SK-N-SH (cell line): ENCODE data around the gene RHBDL3. TPM values are rescaled to one million over a fixed set of nuclear protein-coding genes. Genes with fewer than 3 reads are reported as not detected.

Source experiments
- CTCF ChIA-PET: fragments of 300-600, 350-600 bp; formaldehyde crosslinking; extraction: SDS; loops from one replicate; lab custom pipeline; 2021; lab: Yijun Ruan, JAX
- POLR2A ChIA-PET: fragments of 350-600 bp; sonication (Branson Sonifier 250); formaldehyde crosslinking; extraction: SDS; loops from one replicate; lab custom pipeline; 2020; ENCODE audit warnings: antibody characterized with exemption, inconsistent platforms; lab: Yijun Ruan, JAX
- DNase-seq: peaks from one replicate; pipeline ENCODE4 v3.0.0; 2012
- H2AFZ ChIP-seq: fragments of 200-600 bp; sonication (generic); 2 replicates; pipeline ENCODE4 v1.8.1; 2016; ENCODE audit warnings: antibody characterized with exemption, mild to moderate bottlenecking, low read depth
- H3F3A ChIP-seq: fragments of 200-600 bp; sonication (generic); replicated peaks from 2 replicates; pipeline ENCODE3; 2016; ENCODE audit warnings: antibody characterized with exemption, mild to moderate bottlenecking; ENCODE audit not compliant: insufficient read depth
- H3K27ac ChIP-seq, 2 experiments: fragments of 200-500 bp in 1 of 2; fragments of 200-600 bp in 1 of 2; sonication (Bioruptor generic) in 1 of 2; sonication (generic), shearing (Covaris generic) in 1 of 2; 2 replicates each; pipeline versions ENCODE4 v1.5.1 to v1.6.1; 2014 to 2016; ENCODE audit warnings: low read depth in 2 of 2, inconsistent platforms in 1 of 2, low read length in 1 of 2, mild to moderate bottlenecking in 1 of 2, mixed read lengths in 1 of 2
- H3K27me3 ChIP-seq: fragments of 200-600 bp; sonication (generic), shearing (Covaris generic); 2 replicates; pipeline ENCODE4 v1.6.1; 2016; ENCODE audit warnings: mixed run types; ENCODE audit not compliant: insufficient read depth
- H3K36me3 ChIP-seq, 2 experiments: fragments of 200-500 bp in 1 of 2; fragments of 200-600 bp in 1 of 2; sonication (Bioruptor generic) in 1 of 2; sonication (generic) in 1 of 2; replicated peaks in 1 of 2; 2 replicates each; pipeline versions ENCODE3 to v1.5.1; 2014 to 2016; ENCODE audit warnings: low read length in 1 of 2, mild to moderate bottlenecking in 1 of 2; ENCODE audit not compliant: insufficient read depth in 2 of 2, control insufficient read depth in 1 of 2
- H3K4me1 ChIP-seq, 2 experiments: fragments of 200-500 bp in 1 of 2; fragments of 200-600 bp in 1 of 2; sonication (Bioruptor generic) in 1 of 2; sonication (generic), shearing (Covaris generic) in 1 of 2; 2 replicates each; pipeline versions ENCODE4 v1.5.1 to v1.6.1; 2014 to 2016; ENCODE audit warnings: low read depth in 1 of 2, low read length in 1 of 2, mixed run types in 1 of 2; ENCODE audit not compliant: insufficient read depth in 2 of 2, control insufficient read depth in 1 of 2
- H3K4me2 ChIP-seq: fragments of 200-600 bp; sonication (generic), shearing (Covaris generic); 2 replicates; pipeline ENCODE4 v1.6.1; 2017; ENCODE audit warnings: mixed run types
- H3K4me3 ChIP-seq, 2 experiments: fragments of 200-500 bp in 1 of 2; fragments of 200-600 bp in 1 of 2; sonication (Bioruptor generic) in 1 of 2; sonication (generic), shearing (Covaris generic) in 1 of 2; 2 replicates each; pipeline versions ENCODE4 v1.5.1 to v1.8.1; 2014 to 2016; ENCODE audit warnings: low read depth in 2 of 2, inconsistent platforms in 1 of 2, low read length in 1 of 2, mild to moderate bottlenecking in 1 of 2, mixed read lengths in 1 of 2, moderate library complexity in 1 of 2
- H3K79me2 ChIP-seq: fragments of 200-600 bp; sonication (generic); 2 replicates; pipeline ENCODE4 v1.8.1; 2017; ENCODE audit warnings: mild to moderate bottlenecking; ENCODE audit not compliant: insufficient read depth
- H3K9ac ChIP-seq: fragments of 200-600 bp; sonication (generic); 2 replicates; pipeline ENCODE4 v1.6.1; 2017; ENCODE audit warnings: mixed run types
- H3K9me2 ChIP-seq: fragments of 200-600 bp; sonication (generic); 2 replicates; pipeline ENCODE4 v1.6.1; 2017; ENCODE audit warnings: mixed run types
- H3K9me3 ChIP-seq: fragments of 200-600 bp; sonication (generic); 2 replicates; pipeline ENCODE4 v1.6.1; 2017; ENCODE audit warnings: mixed run types, mild to moderate bottlenecking, moderate library complexity
- H4K20me1 ChIP-seq: fragments of 200-600 bp; sonication (generic); 2 replicates; pipeline ENCODE4 v1.6.1; 2017; ENCODE audit warnings: mild to moderate bottlenecking, mixed run types; ENCODE audit not compliant: insufficient read depth
- CHD2 ChIP-seq: fragments of 150-350 bp; IDR thresholded peaks from 2 replicates; pipeline ENCODE4 v1.6.1; 2018; ENCODE audit warnings: low read length; ENCODE audit not compliant: partially characterized antibody
- EP300 ChIP-seq, 2 experiments: IDR thresholded peaks; 2 replicates each; pipeline versions ENCODE4 v1.4.0 to v1.6.1; 2012; ENCODE audit warnings: borderline replicate concordance in 1 of 2, low read depth in 1 of 2, low read length in 1 of 2
- FOSL2 ChIP-seq: IDR thresholded peaks from 2 replicates; pipeline ENCODE4 v1.4.0; 2012; ENCODE audit warnings: low read depth, mild to moderate bottlenecking, moderate library complexity, borderline replicate concordance
- GABPA ChIP-seq: IDR thresholded peaks from 2 replicates; pipeline ENCODE4 v1.4.0; 2012; ENCODE audit warnings: low read depth, mild to moderate bottlenecking
- GATA2 ChIP-seq: sonication (generic); formaldehyde crosslinking; IDR thresholded peaks from 2 replicates; pipeline ENCODE4 v1.5.0; 2020; ENCODE audit warnings: mild to moderate bottlenecking, missing genetic modification reagents
- JUND ChIP-seq: IDR thresholded peaks from 2 replicates; pipeline ENCODE4 v1.4.0; 2012
- MXI1 ChIP-seq: IDR thresholded peaks from 2 replicates; pipeline ENCODE4 v1.6.1; 2012; ENCODE audit warnings: mild to moderate bottlenecking, low read depth, low read length, improper control_type of control experiment
- NFIC ChIP-seq: IDR thresholded peaks from 2 replicates; pipeline ENCODE4 v1.4.0; 2012; ENCODE audit warnings: borderline replicate concordance
- SIN3A ChIP-seq: IDR thresholded peaks from 2 replicates; pipeline ENCODE4 v1.6.1; 2012; ENCODE audit warnings: low read depth, mild to moderate bottlenecking, low read length, moderate library complexity, borderline replicate concordance
- SMC3 ChIP-seq: IDR thresholded peaks from 2 replicates; pipeline ENCODE4 v1.6.1; 2012; ENCODE audit warnings: low read depth, low read length, improper control_type of control experiment
- TCF12 ChIP-seq: IDR thresholded peaks from 2 replicates; pipeline ENCODE4 v1.4.0; 2012
- TEAD4 ChIP-seq: IDR thresholded peaks from 2 replicates; pipeline ENCODE4 v1.4.0; 2012; ENCODE audit warnings: mild to moderate bottlenecking, borderline replicate concordance; ENCODE audit not compliant: insufficient read depth
- YY1 ChIP-seq: IDR thresholded peaks from 2 replicates; pipeline ENCODE4 v1.4.0; 2012; ENCODE audit warnings: low read depth, mild to moderate bottlenecking
- WGBS: methylation state at CpG from one replicate; pipeline ENCODE4 v1.1.6; 2017; ENCODE audit warnings: low lambda C conversion rate; 5-methylcytosine and 5-hydroxymethylcytosine counted together
- polyA plus RNA-seq, 3 experiments: library from polyadenylated mRNA; depleted of rRNA; stranded (reverse); fragments of >200 nt; gene quantifications; 2 replicates each; pipeline ENCODE4 v1.2.3, GENCODE V29; 2012
- TF ChIP-seq, protein P1 (sequence below): fragments of 200-600 bp; sonication (generic); IDR thresholded peaks from 2 replicates; pipeline ENCODE4 v1.6.1; 2017; ENCODE audit warnings: antibody characterized with exemption, mild to moderate bottlenecking, moderate library complexity
- TF ChIP-seq, protein P2 (sequence below): IDR thresholded peaks from 2 replicates; pipeline ENCODE4 v1.4.0; 2012; ENCODE audit warnings: low read depth
- TF ChIP-seq, protein P3 (sequence below): IDR thresholded peaks from 2 replicates; pipeline ENCODE4; 2012
- TF ChIP-seq, protein P4 (sequence below): IDR thresholded peaks from 2 replicates; pipeline ENCODE4 v1.6.1; 2012; ENCODE audit warnings: mild to moderate bottlenecking, low read depth, low read length, moderate library complexity

RHBDL3 gene
- polyA plus RNA-seq, 1 of the 3 experiments (the other 2 are of a cell fraction): 0.72 TPM

DNA sequence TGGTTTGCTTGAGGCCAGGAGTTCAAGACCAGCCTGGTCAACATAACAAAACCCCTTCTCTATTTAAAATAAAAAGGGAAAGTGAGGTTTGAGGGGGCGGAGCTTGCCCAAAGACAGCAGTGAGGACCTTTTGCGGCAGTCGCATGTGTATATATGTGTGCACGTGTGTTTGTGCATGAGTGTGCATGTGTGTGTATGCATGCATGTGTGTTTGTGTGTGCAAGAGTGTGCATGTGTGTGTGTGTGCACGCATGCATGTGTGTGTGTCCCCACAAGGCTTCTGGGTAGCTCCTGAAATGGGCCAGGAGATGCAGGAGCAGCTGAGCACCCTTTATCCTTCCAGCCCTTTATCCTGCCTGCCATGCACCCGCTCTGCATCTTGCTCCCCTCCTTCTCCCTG lies 9.0 kb downstream of the RHBDL3 start:
- H3K27me3 ChIP-seq: no peaks in the 10 kb centered on the region
- H3K36me3 ChIP-seq: no peaks in the 10 kb centered on the region
- ChIA-PET CTCF (interaction anchor here (1.7 kb wide), 1 partner anchor 22 kb away, joined by 3 read pairs; no protein-coding TSS in a partner anchor), POLR2A (no interaction called here)
- H3K79me2 ChIP-seq: no peaks in the 10 kb centered on the region
- H3K4me3 ChIP-seq: no peak overlapping the region
- peaks cover 9 to 11% of the 10 kb centered on the region in 2 experiments; a peak in 2 of 4 replicates for H3K4me1 ChIP-seq
- H3F3A ChIP-seq: no peaks in the 10 kb centered on the region
- WGBS: 86% methylated on average over 6 of the region's 6 CpGs
- H2AFZ ChIP-seq: no peak overlapping the region
- H3K27ac ChIP-seq: peak overlapping the region in 1 of 2 experiments; percentile 41; a peak in 1 of 4 replicates
- no peaks in the 10 kb centered on the region for H3K9me2 ChIP-seq
- TF ChIP-seq EP300 (IDR thresholded peaks at IDR 0.05; ENCODE audit: borderline replicate concordance in 1 of 2, low read depth in 1 of 2, low read length in 1 of 2) (no peak), GABPA (no peak), CHD2 (no peak), TEAD4 (no peak), GATA2 (CRISPR knock-in tag) (no peak), SMC3 (no peak), FOSL2 (no peak), JUND (no peak)
- TF ChIP-seq, protein P1, sequence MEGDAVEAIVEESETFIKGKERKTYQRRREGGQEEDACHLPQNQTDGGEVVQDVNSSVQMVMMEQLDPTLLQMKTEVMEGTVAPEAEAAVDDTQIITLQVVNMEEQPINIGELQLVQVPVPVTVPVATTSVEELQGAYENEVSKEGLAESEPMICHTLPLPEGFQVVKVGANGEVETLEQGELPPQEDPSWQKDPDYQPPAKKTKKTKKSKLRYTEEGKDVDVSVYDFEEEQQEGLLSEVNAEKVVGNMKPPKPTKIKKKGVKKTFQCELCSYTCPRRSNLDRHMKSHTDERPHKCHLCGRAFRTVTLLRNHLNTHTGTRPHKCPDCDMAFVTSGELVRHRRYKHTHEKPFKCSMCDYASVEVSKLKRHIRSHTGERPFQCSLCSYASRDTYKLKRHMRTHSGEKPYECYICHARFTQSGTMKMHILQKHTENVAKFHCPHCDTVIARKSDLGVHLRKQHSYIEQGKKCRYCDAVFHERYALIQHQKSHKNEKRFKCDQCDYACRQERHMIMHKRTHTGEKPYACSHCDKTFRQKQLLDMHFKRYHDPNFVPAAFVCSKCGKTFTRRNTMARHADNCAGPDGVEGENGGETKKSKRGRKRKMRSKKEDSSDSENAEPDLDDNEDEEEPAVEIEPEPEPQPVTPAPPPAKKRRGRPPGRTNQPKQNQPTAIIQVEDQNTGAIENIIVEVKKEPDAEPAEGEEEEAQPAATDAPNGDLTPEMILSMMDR: no peak
- DNase-seq: no peak
- H3K9me3 ChIP-seq: no peaks in the 10 kb centered on the region
- H3K4me2 ChIP-seq: peak overlapping the region; percentile 62; the same call in 1 of the 2 replicates
- H4K20me1 ChIP-seq: no peaks in the 10 kb centered on the region
- H3K9ac ChIP-seq: no peak overlapping the region

DNA sequence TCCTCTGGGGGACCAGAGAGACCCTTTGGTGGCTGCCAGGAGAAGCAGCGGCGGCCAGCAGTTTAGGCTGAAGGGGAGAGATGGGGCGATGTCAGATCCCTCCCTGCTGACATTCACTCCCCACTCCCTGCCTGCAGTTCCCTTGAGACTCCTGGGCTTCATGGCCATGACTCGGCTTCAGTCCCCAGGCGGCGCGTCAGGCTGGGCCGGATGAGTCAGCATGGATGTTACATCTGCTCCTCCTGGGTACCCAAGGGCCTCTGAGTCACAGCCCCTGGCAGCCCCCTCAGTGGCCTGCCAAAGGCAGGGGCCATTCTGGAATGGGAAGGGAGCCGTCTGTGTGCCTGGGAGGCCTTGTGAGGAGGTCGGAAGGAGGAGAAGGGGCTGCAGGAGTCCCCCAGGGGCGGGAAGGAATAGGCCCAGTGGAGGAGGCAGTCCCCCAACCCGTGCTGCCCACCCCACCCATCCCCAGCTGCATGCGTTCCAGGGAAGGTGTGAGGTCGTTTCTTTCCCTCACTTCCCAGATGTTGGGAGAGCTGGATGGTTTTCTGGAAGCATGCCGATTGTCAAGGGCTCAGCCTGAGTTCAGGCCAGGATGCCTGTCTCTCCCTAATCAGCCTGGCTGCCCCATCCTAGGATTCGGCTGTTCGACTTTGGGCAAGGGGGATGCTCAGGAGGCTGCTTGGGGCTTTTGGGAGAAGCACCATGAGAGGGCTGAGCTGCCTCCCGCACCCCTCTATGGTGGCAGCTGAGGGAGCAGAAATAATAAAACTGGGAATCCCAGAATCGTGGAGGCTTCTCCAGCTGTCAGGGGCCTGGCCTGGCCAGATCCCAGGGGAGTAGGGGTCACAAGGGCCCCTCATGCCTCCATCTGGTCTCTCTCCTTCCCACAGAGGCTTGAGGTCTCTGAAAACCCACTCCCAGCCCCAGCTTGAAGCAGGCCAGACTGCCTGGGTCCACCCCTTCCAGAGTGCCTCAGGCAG lies 9.7 kb downstream of the RHBDL3 start:
- no peaks in the 10 kb centered on the region for H3K27me3 ChIP-seq
- H2AFZ ChIP-seq: no peak overlapping the region
- H3K79me2 ChIP-seq: no peaks in the 10 kb centered on the region
- H3F3A ChIP-seq: no peaks in the 10 kb centered on the region
- H3K9me2 ChIP-seq: no peaks in the 10 kb centered on the region
- 17% methylated on average over 14 of the region's 19 CpGs for WGBS
- no peaks in the 10 kb centered on the region for H3K9me3 ChIP-seq
- no peak overlapping the region for H3K9ac ChIP-seq
- no peaks in the 10 kb centered on the region for H3K36me3 ChIP-seq
- H3K4me3 ChIP-seq: no peak overlapping the region
- peaks cover 9 to 11% of the 10 kb centered on the region in 2 experiments; a peak in 2 of 4 replicates for H3K4me1 ChIP-seq
- H3K27ac ChIP-seq: peak overlapping the region in 1 of 2 experiments; percentile 41; a peak in 1 of 4 replicates
- peak overlapping the region; percentile 62; the same call in 1 of the 2 replicates for H3K4me2 ChIP-seq
- POLR2A ChIA-PET: no interaction called here
- CTCF ChIA-PET: interaction anchor here (1.7 kb wide), 1 partner anchor 22 kb away, joined by 3 read pairs; no protein-coding TSS in a partner anchor
- DNase-seq: peak; percentile 53
- peak; percentile 81 for TF ChIP-seq TCF12
- TF ChIP-seq MXI1: no peak
- peak; percentile 97 for TF ChIP-seq FOSL2
- no peak for TF ChIP-seq SIN3A
- TF ChIP-seq SMC3: no peak
- peak; percentile 59; the same call in 1 of the 2 replicates for TF ChIP-seq NFIC
- TF ChIP-seq, protein P2, sequence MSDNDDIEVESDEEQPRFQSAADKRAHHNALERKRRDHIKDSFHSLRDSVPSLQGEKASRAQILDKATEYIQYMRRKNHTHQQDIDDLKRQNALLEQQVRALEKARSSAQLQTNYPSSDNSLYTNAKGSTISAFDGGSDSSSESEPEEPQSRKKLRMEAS: 0 out of 2 replicates have a peak, but pooled peaks have one; percentile 13
- peak; percentile 88 for TF ChIP-seq JUND
- TF ChIP-seq, protein P3, sequence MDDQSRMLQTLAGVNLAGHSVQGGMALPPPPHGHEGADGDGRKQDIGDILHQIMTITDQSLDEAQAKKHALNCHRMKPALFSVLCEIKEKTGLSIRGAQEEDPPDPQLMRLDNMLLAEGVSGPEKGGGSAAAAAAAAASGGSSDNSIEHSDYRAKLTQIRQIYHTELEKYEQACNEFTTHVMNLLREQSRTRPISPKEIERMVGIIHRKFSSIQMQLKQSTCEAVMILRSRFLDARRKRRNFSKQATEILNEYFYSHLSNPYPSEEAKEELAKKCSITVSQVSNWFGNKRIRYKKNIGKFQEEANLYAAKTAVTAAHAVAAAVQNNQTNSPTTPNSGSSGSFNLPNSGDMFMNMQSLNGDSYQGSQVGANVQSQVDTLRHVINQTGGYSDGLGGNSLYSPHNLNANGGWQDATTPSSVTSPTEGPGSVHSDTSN: peak; percentile 23; the same call in 1 of the 2 replicates
- 0 out of 2 replicates have a peak, but pooled peaks have one; percentile 35 for TF ChIP-seq YY1
- TF ChIP-seq, protein P4, sequence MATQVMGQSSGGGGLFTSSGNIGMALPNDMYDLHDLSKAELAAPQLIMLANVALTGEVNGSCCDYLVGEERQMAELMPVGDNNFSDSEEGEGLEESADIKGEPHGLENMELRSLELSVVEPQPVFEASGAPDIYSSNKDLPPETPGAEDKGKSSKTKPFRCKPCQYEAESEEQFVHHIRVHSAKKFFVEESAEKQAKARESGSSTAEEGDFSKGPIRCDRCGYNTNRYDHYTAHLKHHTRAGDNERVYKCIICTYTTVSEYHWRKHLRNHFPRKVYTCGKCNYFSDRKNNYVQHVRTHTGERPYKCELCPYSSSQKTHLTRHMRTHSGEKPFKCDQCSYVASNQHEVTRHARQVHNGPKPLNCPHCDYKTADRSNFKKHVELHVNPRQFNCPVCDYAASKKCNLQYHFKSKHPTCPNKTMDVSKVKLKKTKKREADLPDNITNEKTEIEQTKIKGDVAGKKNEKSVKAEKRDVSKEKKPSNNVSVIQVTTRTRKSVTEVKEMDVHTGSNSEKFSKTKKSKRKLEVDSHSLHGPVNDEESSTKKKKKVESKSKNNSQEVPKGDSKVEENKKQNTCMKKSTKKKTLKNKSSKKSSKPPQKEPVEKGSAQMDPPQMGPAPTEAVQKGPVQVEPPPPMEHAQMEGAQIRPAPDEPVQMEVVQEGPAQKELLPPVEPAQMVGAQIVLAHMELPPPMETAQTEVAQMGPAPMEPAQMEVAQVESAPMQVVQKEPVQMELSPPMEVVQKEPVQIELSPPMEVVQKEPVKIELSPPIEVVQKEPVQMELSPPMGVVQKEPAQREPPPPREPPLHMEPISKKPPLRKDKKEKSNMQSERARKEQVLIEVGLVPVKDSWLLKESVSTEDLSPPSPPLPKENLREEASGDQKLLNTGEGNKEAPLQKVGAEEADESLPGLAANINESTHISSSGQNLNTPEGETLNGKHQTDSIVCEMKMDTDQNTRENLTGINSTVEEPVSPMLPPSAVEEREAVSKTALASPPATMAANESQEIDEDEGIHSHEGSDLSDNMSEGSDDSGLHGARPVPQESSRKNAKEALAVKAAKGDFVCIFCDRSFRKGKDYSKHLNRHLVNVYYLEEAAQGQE: peak; percentile 67; the same call in 1 of the 2 replicates
- no peaks in the 10 kb centered on the region for H4K20me1 ChIP-seq
